Ascending aorta (tissue), 2 donors: Measurements from ENCODE around the gene TPCN2. TPM values are rescaled to one million over a fixed set of nuclear protein-coding genes. Genes with fewer than 3 reads are reported as not detected.

Experiments used
- DNase-seq, 2 donors: peaks; one replicate each; pipeline ENCODE4 v3.0.0-alpha.2; 2019; ENCODE audit warnings: low spot score in 2 of 2
- H3K27ac ChIP-seq, 2 donors: fragments of 200-600 bp; sonication (generic); one replicate each; pipeline ENCODE4 v1.5.1; 2016 to 2017; ENCODE audit warnings: mild to moderate bottlenecking in 1 of 2
- H3K27me3 ChIP-seq: fragments of 200-600 bp; sonication (generic); one replicate; pipeline ENCODE4 v1.5.1; 2017
- H3K36me3 ChIP-seq, 2 donors: fragments of 200-600 bp; sonication (generic); one replicate each; pipeline ENCODE4 v1.5.1; 2016
- H3K4me1 ChIP-seq, 2 donors: fragments of 200-600 bp; sonication (generic); one replicate each; pipeline ENCODE4 v1.5.1; 2016 to 2017; ENCODE audit warnings: mild to moderate bottlenecking in 1 of 2
- H3K4me3 ChIP-seq, 2 donors: fragments of 200-600 bp; sonication (generic); one replicate each; pipeline ENCODE4 v1.5.1; 2016 to 2017; ENCODE audit warnings: mild to moderate bottlenecking in 1 of 2
- H3K9me3 ChIP-seq, 2 donors: fragments of 200-600 bp; sonication (generic); one replicate each; pipeline ENCODE4 v1.5.1; 2016
- intact Hi-C: fragments of 100-400 bp; cut with DNase I; formaldehyde crosslinking; loops from one replicate; pipeline ENCODE4 v1.15.1; 2023
- total RNA-seq: library from RNA; depleted of rRNA; stranded (reverse); fragments of >200 nt; gene quantifications from one replicate; pipeline ENCODE4 v1.1.0, GENCODE V29; 2016
- TF ChIP-seq, protein P1 (sequence below), 3 experiments: fragments of 200-600 bp in 2 of 3; fragments of 450-650 bp in 1 of 3; sonication (generic) in 2 of 3; IDR thresholded peaks; one replicate each; pipeline ENCODE4 v1.5.1; 2016 to 2019; ENCODE audit warnings: antibody characterized with exemption in 3 of 3, mild to moderate bottlenecking in 1 of 3, moderate library complexity in 1 of 3

Gene TPCN2
- total RNA-seq, 1 donor from 2014 or later, result 24.9 TPM

DNA sequence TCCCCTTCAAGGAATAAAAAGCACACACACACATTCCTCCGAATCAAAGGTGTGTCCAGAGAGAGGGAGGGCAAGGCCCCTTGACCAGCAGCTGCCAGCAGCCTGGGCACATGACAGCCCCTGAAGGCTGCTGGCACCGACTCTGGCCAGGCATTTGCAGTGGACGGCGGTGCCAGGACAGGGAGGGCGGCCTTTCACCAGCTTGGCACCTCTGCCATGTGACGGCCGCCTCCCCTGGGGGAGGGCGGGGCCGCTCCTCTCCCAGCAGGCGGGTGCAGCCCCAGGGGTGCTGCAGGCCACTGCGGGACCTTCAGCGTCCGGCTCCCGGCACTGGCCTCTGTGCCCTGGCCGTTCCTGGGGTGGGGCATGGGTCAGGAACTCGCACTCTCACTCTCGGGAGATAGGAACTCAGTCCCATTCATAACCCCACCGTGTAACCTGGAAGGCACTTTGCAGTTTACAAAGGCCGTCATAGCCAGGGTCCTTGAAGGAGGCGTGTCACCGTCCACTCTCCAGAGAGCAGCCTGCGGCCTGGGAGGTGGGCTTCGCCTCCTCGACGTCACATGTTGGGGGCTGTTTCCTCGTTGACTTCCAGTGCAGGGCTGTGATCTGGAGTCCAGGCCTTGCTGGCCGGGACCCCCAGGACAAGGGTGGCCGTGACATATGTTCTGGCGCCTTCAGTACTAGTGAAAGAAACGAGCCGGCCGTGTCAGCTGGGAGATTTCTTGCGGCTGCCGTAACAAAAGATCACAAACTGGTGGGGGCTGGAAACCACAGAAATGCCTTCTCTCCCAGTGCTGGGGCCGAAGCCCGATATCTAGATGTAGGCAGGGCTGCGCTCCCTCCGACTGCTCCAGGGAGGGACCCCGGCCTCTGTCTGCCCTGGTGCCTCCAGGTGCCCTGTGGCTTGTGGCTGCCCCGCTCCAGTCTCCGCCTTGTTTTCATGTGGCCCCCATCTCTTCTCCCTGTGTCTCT lies 67.1 kb downstream of the TPCN2 start:
- no peaks in the 10 kb centered on the region for H3K36me3 ChIP-seq
- H3K9me3 ChIP-seq, result no peaks in the 10 kb centered on the region
- no peak overlapping the region for H3K27ac ChIP-seq

DNA sequence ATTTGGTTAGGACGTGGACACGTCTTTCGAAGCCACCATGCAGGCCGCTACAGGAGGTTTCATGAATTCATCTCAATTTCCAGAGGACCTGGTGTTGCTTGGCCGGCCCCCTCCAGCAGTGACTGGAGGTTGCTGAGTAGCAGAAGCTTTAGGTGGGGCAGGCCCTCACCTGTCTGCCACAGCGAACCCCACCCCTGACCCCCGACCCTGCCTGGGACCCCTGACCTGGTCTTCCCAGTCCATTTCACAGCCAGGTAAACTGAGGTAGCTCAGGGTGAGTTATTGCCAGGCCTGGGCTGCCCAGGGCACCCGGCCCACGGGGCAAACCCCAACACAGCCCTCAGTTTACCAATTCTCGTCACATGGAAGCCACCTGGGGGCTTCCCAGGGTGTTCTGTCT lies 67.9 kb downstream of the TPCN2 start:
- Histone ChIP-seq H3K4me1 (peaks cover 0 to 6% of the 10 kb centered on the region in 2 donors), H3K36me3 (no peaks in the 10 kb centered on the region), H3K27ac (no peak overlapping the region), H3K9me3 (no peaks in the 10 kb centered on the region), H3K27me3 (no peaks in the 10 kb centered on the region), H3K4me3 (no peak overlapping the region)
- intact Hi-C loops, result no loop called here
- TF ChIP-seq, protein P1, sequence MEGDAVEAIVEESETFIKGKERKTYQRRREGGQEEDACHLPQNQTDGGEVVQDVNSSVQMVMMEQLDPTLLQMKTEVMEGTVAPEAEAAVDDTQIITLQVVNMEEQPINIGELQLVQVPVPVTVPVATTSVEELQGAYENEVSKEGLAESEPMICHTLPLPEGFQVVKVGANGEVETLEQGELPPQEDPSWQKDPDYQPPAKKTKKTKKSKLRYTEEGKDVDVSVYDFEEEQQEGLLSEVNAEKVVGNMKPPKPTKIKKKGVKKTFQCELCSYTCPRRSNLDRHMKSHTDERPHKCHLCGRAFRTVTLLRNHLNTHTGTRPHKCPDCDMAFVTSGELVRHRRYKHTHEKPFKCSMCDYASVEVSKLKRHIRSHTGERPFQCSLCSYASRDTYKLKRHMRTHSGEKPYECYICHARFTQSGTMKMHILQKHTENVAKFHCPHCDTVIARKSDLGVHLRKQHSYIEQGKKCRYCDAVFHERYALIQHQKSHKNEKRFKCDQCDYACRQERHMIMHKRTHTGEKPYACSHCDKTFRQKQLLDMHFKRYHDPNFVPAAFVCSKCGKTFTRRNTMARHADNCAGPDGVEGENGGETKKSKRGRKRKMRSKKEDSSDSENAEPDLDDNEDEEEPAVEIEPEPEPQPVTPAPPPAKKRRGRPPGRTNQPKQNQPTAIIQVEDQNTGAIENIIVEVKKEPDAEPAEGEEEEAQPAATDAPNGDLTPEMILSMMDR (IDR thresholded peaks at IDR 0.05), result no peak
- DNase-seq, result no peak

More for the DNA sequence above, 67.1 kb downstream of the TPCN2 start:
- H3K4me1 ChIP-seq, result peaks cover 0 to 6% of the 10 kb centered on the region in 2 donors
- intact Hi-C loops, result no loop called here
- no peaks in the 10 kb centered on the region for H3K27me3 ChIP-seq
- H3K4me3 ChIP-seq, result no peak overlapping the region
- no peak for DNase-seq
- TF ChIP-seq, protein P1 (IDR thresholded peaks at IDR 0.05), result no peak

DNA sequence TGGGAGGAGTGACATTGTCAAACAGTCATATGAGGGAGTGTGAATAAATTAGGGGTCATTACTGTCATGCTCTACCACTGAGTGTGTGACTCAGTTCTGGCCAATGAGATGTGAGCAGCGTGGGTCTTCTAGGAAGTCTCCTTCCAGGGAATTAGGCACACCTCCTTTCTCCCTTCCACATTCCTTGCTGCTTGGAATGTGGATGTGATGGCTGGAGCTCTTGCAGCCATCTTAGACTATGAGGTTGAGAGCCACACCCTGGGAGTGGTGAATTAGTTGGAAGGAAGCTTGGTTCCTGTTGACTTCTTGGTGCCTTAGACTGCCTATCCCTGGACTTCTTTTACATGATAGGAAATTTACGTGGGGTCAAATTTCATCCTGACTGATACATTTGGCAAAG lies 70.5 kb downstream of the TPCN2 start:
- H3K4me3 ChIP-seq, result no peak overlapping the region
- TF ChIP-seq, protein P1 (IDR thresholded peaks at IDR 0.05), result no peak
- H3K4me1 ChIP-seq, result peaks cover 9 to 21% of the 10 kb centered on the region in 2 donors
- no peaks in the 10 kb centered on the region for H3K27me3 ChIP-seq
- DNase-seq, result no peak
- no peaks in the 10 kb centered on the region for H3K36me3 ChIP-seq
- intact Hi-C loops, result no loop called here
- no peak overlapping the region for H3K27ac ChIP-seq
- no peaks in the 10 kb centered on the region for H3K9me3 ChIP-seq

DNA sequence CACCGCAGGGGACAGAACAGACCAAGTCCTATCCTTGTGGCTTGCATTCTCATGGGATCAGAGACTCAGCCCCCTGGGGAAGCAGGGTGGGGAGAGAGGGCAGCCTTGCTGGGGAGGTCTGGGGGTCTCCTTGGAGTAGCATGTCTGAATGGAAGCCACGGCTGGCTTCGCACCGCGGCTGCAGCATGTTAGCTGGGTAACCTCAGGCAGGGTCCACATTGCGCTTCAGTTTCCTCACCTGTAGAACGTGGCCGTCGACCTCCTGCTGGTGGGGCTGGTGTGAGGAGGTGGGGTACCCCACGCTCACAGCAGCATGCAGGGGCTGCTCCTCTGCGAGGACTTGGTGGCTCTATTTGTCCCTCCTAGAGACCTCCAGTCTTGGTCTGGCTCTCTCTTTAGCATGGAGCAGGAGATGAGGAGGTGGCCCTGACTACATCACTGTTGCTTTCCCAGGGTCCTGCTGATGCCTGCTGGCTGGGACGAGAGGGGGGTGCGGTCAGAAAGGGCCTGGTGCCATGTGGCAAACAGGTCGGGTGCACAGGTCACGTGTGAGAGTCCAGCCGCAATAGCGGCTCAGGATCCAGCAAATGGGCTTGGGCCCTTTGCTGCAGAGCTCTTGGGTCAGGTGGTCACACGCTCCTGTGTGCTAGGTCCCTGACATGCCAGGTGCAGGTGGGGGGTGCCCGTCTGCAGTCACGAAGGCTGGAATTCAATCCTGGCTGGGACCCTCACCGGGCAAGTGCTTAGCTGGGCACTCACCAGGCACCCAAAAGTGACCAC lies 71.6 kb downstream of the TPCN2 start:
- intact Hi-C loops, result no loop called here
- Histone ChIP-seq H3K9me3 (no peaks in the 10 kb centered on the region), H3K4me1 (peaks cover 9 to 19% of the 10 kb centered on the region in 2 donors), H3K27me3 (no peaks in the 10 kb centered on the region), H3K27ac (no peak overlapping the region), H3K36me3 (no peaks in the 10 kb centered on the region), H3K4me3 (no peak overlapping the region)
- TF ChIP-seq, protein P1 (IDR thresholded peaks at IDR 0.05), result no peak
- DNase-seq, result no peak

DNA sequence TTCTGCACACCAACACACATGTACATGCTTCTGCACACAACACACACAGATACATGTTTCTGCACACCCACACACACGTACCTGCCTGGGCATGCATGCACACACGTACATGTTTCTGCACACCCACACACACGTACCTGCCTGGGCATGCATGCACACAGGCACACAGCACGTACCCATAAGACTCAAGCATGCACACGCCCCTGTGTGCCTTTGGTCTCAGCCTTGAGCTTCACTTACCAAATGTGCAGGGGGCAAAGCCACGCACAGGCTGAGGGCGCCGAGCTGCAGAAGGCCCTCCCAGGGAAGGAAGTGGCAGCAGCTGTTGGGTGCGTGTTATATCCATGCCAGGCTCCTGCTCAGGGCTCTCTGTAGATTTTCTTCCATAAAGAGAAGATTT lies 72.3 kb downstream of the TPCN2 start:
- H3K9me3 ChIP-seq, result no peaks in the 10 kb centered on the region
- no peak for DNase-seq
- TF ChIP-seq, protein P1 (IDR thresholded peaks at IDR 0.05), result no peak
- H3K4me3 ChIP-seq, result no peak overlapping the region
- no peaks in the 10 kb centered on the region for H3K27me3 ChIP-seq
- intact Hi-C loops, result no loop called here
- H3K4me1 ChIP-seq, result peaks cover 9 to 18% of the 10 kb centered on the region in 2 donors
- H3K36me3 ChIP-seq, result no peaks in the 10 kb centered on the region
- H3K27ac ChIP-seq, result no peak overlapping the region
